PC-9 (cell line): Measurements from ENCODE around the gene WBP11. TPM values are rescaled to one million over a fixed set of nuclear protein-coding genes. Genes with fewer than 3 reads are reported as not detected.

ENCODE experiments used
- BruUV-seq: library from RNA; stranded (reverse); fragments of 400-500 nt; replicated peaks from 2 replicates; lab custom pipeline; 2021; lab: Mats Ljungman, UMichigan
- CTCF ChIA-PET: fragments of 300-600 bp; sonication (Branson Sonifier 250); formaldehyde crosslinking; loops from one replicate; lab custom pipeline; 2022; ENCODE audit warnings: antibody characterized with exemption; lab: Charles Lee
- POLR2A ChIA-PET: fragments of 300-600 bp; sonication (Branson Sonifier 250); formaldehyde crosslinking; loops from one replicate; lab custom pipeline; 2022; ENCODE audit warnings: antibody characterized with exemption; ENCODE audit not compliant: unreplicated experiment; lab: Charles Lee
- DNase-seq, 2 experiments: peaks; one replicate each; pipeline versions ENCODE4 v3.0.0 to v3.0.0-alpha.2; 2015 to 2022; ENCODE audit warnings: mixed read lengths in 1 of 2
- H2AFZ ChIP-seq: fragments of 200-600 bp; sonication (generic); 2 replicates; pipeline ENCODE4 v1.8.1; 2017; ENCODE audit warnings: antibody characterized with exemption
- H3F3A ChIP-seq: fragments of 200-600 bp; sonication (generic); 2 replicates; pipeline ENCODE4 v1.8.1; 2017; ENCODE audit warnings: antibody characterized with exemption, mild to moderate bottlenecking, low read depth; ENCODE audit not compliant: insufficient read depth
- H3K27ac ChIP-seq: fragments of 200-600 bp; sonication (generic); 2 replicates; pipeline ENCODE4 v1.6.1; 2016; ENCODE audit warnings: mixed run types
- H3K27me3 ChIP-seq: fragments of 200-600 bp; sonication (generic); 2 replicates; pipeline ENCODE4 v1.6.1; 2016; ENCODE audit warnings: low read depth, mixed run types; ENCODE audit not compliant: insufficient read depth
- H3K36me3 ChIP-seq: fragments of 200-600 bp; sonication (generic); 2 replicates; pipeline ENCODE4 v1.6.1; 2016; ENCODE audit warnings: low read depth, mixed run types
- H3K4me1 ChIP-seq: fragments of 200-600 bp; sonication (generic); replicated peaks from 2 replicates; pipeline ENCODE4 v1.6.1; 2016; ENCODE audit warnings: mixed run types; ENCODE audit not compliant: insufficient read depth
- H3K4me2 ChIP-seq: fragments of 200-600 bp; sonication (generic); 2 replicates; pipeline ENCODE4 v1.6.1; 2017; ENCODE audit warnings: mixed run types
- H3K4me3 ChIP-seq: fragments of 200-600 bp; sonication (generic); 2 replicates; pipeline ENCODE4 v1.6.1; 2016; ENCODE audit warnings: mixed run types
- H3K79me2 ChIP-seq: fragments of 200-600 bp; sonication (generic); 2 replicates; pipeline ENCODE4 v1.6.1; 2017; ENCODE audit warnings: low read depth, mixed run types
- H3K9me2 ChIP-seq: fragments of 200-600 bp; sonication (generic); 2 replicates; pipeline ENCODE4 v1.8.1; 2017; ENCODE audit warnings: mild to moderate bottlenecking; ENCODE audit not compliant: insufficient read depth
- H3K9me3 ChIP-seq: fragments of 200-600 bp; sonication (generic); 2 replicates; pipeline ENCODE4 v1.8.1; 2016; ENCODE audit warnings: low read depth; ENCODE audit not compliant: insufficient read depth
- H4K20me1 ChIP-seq: fragments of 200-600 bp; sonication (generic); 2 replicates; pipeline ENCODE4 v1.8.1; 2017; ENCODE audit not compliant: insufficient read depth
- CTCF ChIP-seq: fragments of 200-600 bp; sonication (generic); conservative IDR thresholded peaks from 2 replicates; pipeline ENCODE4 v1.6.1; 2017; ENCODE audit warnings: mixed run types, antibody characterized with exemption, mild to moderate bottlenecking, moderate library complexity
- EZH2 ChIP-seq: fragments of 200-600 bp; sonication (generic); IDR thresholded peaks from 2 replicates; pipeline ENCODE4 v1.8.0; 2017; ENCODE audit warnings: antibody characterized with exemption, low read depth
- intact Hi-C: fragments of 100-400 bp; cut with micrococcal nuclease; formaldehyde crosslinking; loops from one replicate; pipeline ENCODE4 v1.10.0; 2022; ENCODE audit not compliant: unreplicated experiment
- total RNA-seq: library from RNA; stranded (reverse); gene quantifications from 2 replicates; pipeline ENCODE4 v1.2.3, GENCODE V29; 2021

Gene WBP11
- total RNA-seq, 1 experiment from 2014 or later: 124 TPM

DNA sequence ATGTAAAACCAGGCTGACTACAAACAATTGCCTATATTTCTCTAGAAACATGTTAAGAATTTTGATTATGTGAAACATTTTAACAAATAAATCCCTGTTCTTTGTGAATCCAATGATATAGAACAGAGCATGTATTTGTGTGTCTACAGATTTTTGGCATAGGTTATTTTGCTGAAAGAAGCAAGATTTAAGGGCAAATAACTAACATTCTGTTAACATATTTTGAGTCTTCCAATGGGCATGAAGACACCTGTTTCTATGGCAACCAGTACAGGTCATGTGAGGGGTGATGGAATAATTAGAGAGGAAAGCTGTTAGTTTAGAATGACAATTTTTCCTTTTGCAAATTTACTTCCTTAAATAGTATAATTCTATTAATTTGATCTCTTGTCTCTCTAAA is 31.2 kb upstream of the WBP11 start:
- H3K79me2 ChIP-seq: no peaks in the 10 kb centered on the region
- DNase-seq: no peak
- TF ChIP-seq CTCF: no peak
- TF ChIP-seq EZH2: no peak
- H3F3A ChIP-seq: peaks cover 37% of the 10 kb centered on the region
- BruUV-seq: no TSS peak
- H2AFZ ChIP-seq: no peak overlapping the region
- H3K9me3 ChIP-seq: peaks cover 5% of the 10 kb centered on the region; the same call in 1 of the 2 replicates
- no peaks in the 10 kb centered on the region for H4K20me1 ChIP-seq
- H3K36me3 ChIP-seq: no peaks in the 10 kb centered on the region
- intact Hi-C loops: no loop called here
- peak overlapping the region; percentile 90; the same call in 1 of the 2 replicates for H3K27ac ChIP-seq
- no peaks in the 10 kb centered on the region; the same call in 1 of the 2 replicates for H3K9me2 ChIP-seq
- H3K4me2 ChIP-seq: no peak overlapping the region
- H3K4me1 ChIP-seq: peaks cover 39% of the 10 kb centered on the region
- no peaks in the 10 kb centered on the region for H3K27me3 ChIP-seq
- ChIA-PET CTCF (no interaction called here), POLR2A (no interaction called here)
- no peak overlapping the region for H3K4me3 ChIP-seq

DNA sequence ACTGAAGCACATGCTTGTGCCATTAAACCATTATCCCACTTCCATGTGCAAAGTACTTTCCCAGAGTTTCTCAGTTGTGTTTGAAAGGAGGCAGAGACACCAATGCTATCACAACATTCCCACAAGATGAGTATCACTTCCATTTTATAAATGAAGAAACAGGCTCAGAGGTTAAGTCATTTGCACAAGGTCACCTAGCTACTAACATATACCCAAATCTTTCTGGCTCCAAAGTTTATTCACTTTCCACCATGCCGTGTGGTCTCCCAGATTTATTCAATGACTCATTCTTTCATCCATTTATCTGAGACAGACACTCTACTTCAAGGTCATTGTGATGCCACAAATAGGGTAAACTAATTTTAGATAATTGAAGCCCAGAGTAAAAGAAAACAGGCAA is 30.7 kb upstream of the WBP11 start:
- Histone ChIP-seq H3K4me3 (no peak overlapping the region), H3F3A (peaks cover 37% of the 10 kb centered on the region), H3K27me3 (no peaks in the 10 kb centered on the region), H3K9me2 (no peaks in the 10 kb centered on the region; the same call in 1 of the 2 replicates), H3K27ac (no peak overlapping the region), H3K9me3 (no peaks in the 10 kb centered on the region), H2AFZ (no peak overlapping the region), H3K36me3 (no peaks in the 10 kb centered on the region), H3K79me2 (no peaks in the 10 kb centered on the region), H4K20me1 (no peaks in the 10 kb centered on the region), H3K4me1 (peaks cover 39% of the 10 kb centered on the region), H3K4me2 (no peak overlapping the region)
- no peak for TF ChIP-seq EZH2
- no peak for TF ChIP-seq CTCF
- ChIA-PET POLR2A (no interaction called here), CTCF (no interaction called here)
- no peak for DNase-seq
- BruUV-seq: no TSS peak
- intact Hi-C loops: no loop called here

- H3K4me2 ChIP-seq: no peak overlapping the region
- H3K27me3 ChIP-seq: no peaks in the 10 kb centered on the region
- no peaks in the 10 kb centered on the region for H3K36me3 ChIP-seq
- no peak overlapping the region for H2AFZ ChIP-seq
- no peaks in the 10 kb centered on the region for H3K9me3 ChIP-seq
- H3K4me1 ChIP-seq: peaks cover 35% of the 10 kb centered on the region
- no peak for DNase-seq
- H3K9me2 ChIP-seq: no peaks in the 10 kb centered on the region; the same call in 1 of the 2 replicates
- CTCF ChIA-PET: no interaction called here
- H3K27ac ChIP-seq: no peak overlapping the region
- H3K4me3 ChIP-seq: no peak overlapping the region
- no peaks in the 10 kb centered on the region for H3K79me2 ChIP-seq
- POLR2A ChIA-PET: no interaction called here
- intact Hi-C loops: no loop called here
- TF ChIP-seq CTCF (no peak), EZH2 (no peak)
- no peaks in the 10 kb centered on the region for H4K20me1 ChIP-seq
- peaks cover 34% of the 10 kb centered on the region for H3F3A ChIP-seq
- no TSS peak for BruUV-seq
These were observed 30.1 kb upstream of the WBP11 start for GRCh38 chr12:14833336-14833735.
